ENCODE measurements around the gene STAM.

- TF ChIP-seq POLR2A (IDR thresholded peaks at IDR 0.05; ENCODE audit: low read length) (no peak), GATA1 (IDR thresholded peaks at IDR 0.05; ENCODE audit: low read depth, low read length) (no peak)
These were observed 99.0 kb downstream of the STAM start for GRCh38 chr10:17742918-17743317.
